HepG2 (cell line): ENCODE data around the gene HNRNPR. TPM values are rescaled to one million over a fixed set of nuclear protein-coding genes. Genes with fewer than 3 reads are reported as not detected.

Experiments used
- ARID3A ChIP-seq: IDR thresholded peaks from 2 replicates; pipeline ENCODE4 v1.6.1; 2012; ENCODE audit warnings: low read depth, low read length, improper control_type of control experiment
- HDAC6 ChIP-seq: fragments of 200-600 bp; sonication (generic); IDR thresholded peaks from 2 replicates; pipeline ENCODE4 v1.7.0; 2017; ENCODE audit warnings: mild to moderate bottlenecking, antibody characterized with exemption, low read length, low read depth
- PCBP1 ChIP-seq: fragments of 200-400 bp; formaldehyde crosslinking; IDR thresholded peaks from 2 replicates; pipeline ENCODE4 v1.6.1; 2017; ENCODE audit warnings: mild to moderate bottlenecking, low read depth, low read length, borderline replicate concordance
- RBAK ChIP-seq: sonication (generic); formaldehyde crosslinking; IDR thresholded peaks from 2 replicates; pipeline ENCODE4 v1.5.1; 2020; ENCODE audit warnings: mild to moderate bottlenecking, missing genetic modification reagents
- SNAPC2 ChIP-seq: sonication (generic); formaldehyde crosslinking; IDR thresholded peaks from 2 replicates; pipeline ENCODE4 v1.8.1; 2022; ENCODE audit warnings: mild to moderate bottlenecking, missing genetic modification reagents
- TARDBP ChIP-seq: sonication (generic); formaldehyde crosslinking; IDR thresholded peaks from 2 replicates; pipeline ENCODE4 v1.8.0; 2022; ENCODE audit warnings: mild to moderate bottlenecking, missing genetic modification reagents
- THAP7 ChIP-seq: sonication (generic); formaldehyde crosslinking; IDR thresholded peaks from 2 replicates; pipeline ENCODE4 v1.8.1; 2023; ENCODE audit warnings: mild to moderate bottlenecking, missing genetic modification reagents
- YEATS2 ChIP-seq: sonication (generic); formaldehyde crosslinking; IDR thresholded peaks from 2 replicates; pipeline ENCODE4 v1.4.0; 2020; ENCODE audit warnings: missing genetic modification reagents, borderline replicate concordance
- YY1 ChIP-seq: IDR thresholded peaks from 2 replicates; pipeline ENCODE4 v1.6.1; 2011; ENCODE audit warnings: low read length, low read depth, moderate library complexity, mild to moderate bottlenecking; ENCODE audit not compliant: insufficient read depth, insufficient replicate concordance
- ZBTB21 ChIP-seq: sonication (generic); formaldehyde crosslinking; IDR thresholded peaks from 2 replicates; pipeline ENCODE4 v1.4.0; 2020; ENCODE audit warnings: missing genetic modification reagents
- ZNF180 ChIP-seq: sonication (generic); formaldehyde crosslinking; IDR thresholded peaks from 2 replicates; pipeline ENCODE4 v1.4.0; 2020; ENCODE audit warnings: low read depth, missing genetic modification reagents, borderline replicate concordance
- ZNF256 ChIP-seq: sonication (generic); formaldehyde crosslinking; conservative IDR thresholded peaks from 2 replicates; pipeline ENCODE4 v1.4.0; 2020; ENCODE audit warnings: missing genetic modification reagents
- ZNF670 ChIP-seq: sonication (generic); formaldehyde crosslinking; IDR thresholded peaks from 2 replicates; pipeline ENCODE4 v1.8.0; 2022; ENCODE audit warnings: mild to moderate bottlenecking, missing genetic modification reagents, borderline replicate concordance
- ZNF749 ChIP-seq: sonication (generic); formaldehyde crosslinking; IDR thresholded peaks from 2 replicates; pipeline ENCODE4 v1.8.0; 2022; ENCODE audit warnings: mild to moderate bottlenecking, missing genetic modification reagents, moderate library complexity, borderline replicate concordance
- ZZZ3 ChIP-seq: sonication (generic); formaldehyde crosslinking; IDR thresholded peaks from 2 replicates; pipeline ENCODE4 v1.4.0; 2020; ENCODE audit warnings: missing genetic modification reagents, mild to moderate bottlenecking, borderline replicate concordance
- polyA plus RNA-seq, 8 experiments: library from polyadenylated mRNA; depleted of rRNA in 3 of 8; stranded (reverse) in 7 of 8; unstranded in 1 of 8; fragments of >200 nt; fragmentation: Illumina TruSeq in 4 of 8; extraction: Trizol in 4 of 8; gene quantifications; 2 replicates each; pipeline versions ENCODE4 v1.2.1 to v1.2.3, GENCODE V29; 2011 to 2016; ENCODE audit warnings: low read depth in 4 of 8, missing spikeins in 1 of 8, mixed read lengths in 1 of 8; ENCODE audit not compliant: insufficient read depth in 1 of 8
- total RNA-seq, 5 experiments: library from RNA; depleted of rRNA; stranded (reverse); fragments of >200 nt; fragmentation: Illumina TruSeq; extraction: Trizol; gene quantifications; 2 replicates each; pipeline ENCODE4 v1.2.3, GENCODE V29; 2016; ENCODE audit warnings: low read depth in 1 of 5
- TF ChIP-seq, protein P1 (sequence below): sonication (generic); formaldehyde crosslinking; IDR thresholded peaks from 2 replicates; pipeline ENCODE4; 2020; ENCODE audit warnings: missing genetic modification reagents, mild to moderate bottlenecking, borderline replicate concordance
- TF ChIP-seq, protein P2 (sequence below): IDR thresholded peaks from 2 replicates; pipeline ENCODE4 v1.6.1; 2016; ENCODE audit warnings: control low read depth
- TF ChIP-seq, protein P3 (sequence below): sonication (generic); formaldehyde crosslinking; IDR thresholded peaks from 2 replicates; pipeline ENCODE4 v1.8.0; 2023; ENCODE audit warnings: mild to moderate bottlenecking, missing genetic modification reagents
- TF ChIP-seq, protein P4 (sequence below): sonication (generic); formaldehyde crosslinking; IDR thresholded peaks from 2 replicates; pipeline ENCODE4 v1.5.0; 2020; ENCODE audit warnings: missing genetic modification reagents

HNRNPR gene
- total and polyA plus RNA-seq, 2 of the 13 experiments (the other 11 are each of a cell fraction or from before 2014, with no cell fraction given), result 133 to 216 TPM

- TF ChIP-seq ZNF749 (CRISPR knock-in tag), result no peak
- peak; percentile 73; the same call in 1 of the 2 replicates for TF ChIP-seq ZZZ3
- TF ChIP-seq HDAC6, result no peak
- peak; percentile 23; the same call in 1 of the 2 replicates for TF ChIP-seq THAP7
- TF ChIP-seq, protein P1, sequence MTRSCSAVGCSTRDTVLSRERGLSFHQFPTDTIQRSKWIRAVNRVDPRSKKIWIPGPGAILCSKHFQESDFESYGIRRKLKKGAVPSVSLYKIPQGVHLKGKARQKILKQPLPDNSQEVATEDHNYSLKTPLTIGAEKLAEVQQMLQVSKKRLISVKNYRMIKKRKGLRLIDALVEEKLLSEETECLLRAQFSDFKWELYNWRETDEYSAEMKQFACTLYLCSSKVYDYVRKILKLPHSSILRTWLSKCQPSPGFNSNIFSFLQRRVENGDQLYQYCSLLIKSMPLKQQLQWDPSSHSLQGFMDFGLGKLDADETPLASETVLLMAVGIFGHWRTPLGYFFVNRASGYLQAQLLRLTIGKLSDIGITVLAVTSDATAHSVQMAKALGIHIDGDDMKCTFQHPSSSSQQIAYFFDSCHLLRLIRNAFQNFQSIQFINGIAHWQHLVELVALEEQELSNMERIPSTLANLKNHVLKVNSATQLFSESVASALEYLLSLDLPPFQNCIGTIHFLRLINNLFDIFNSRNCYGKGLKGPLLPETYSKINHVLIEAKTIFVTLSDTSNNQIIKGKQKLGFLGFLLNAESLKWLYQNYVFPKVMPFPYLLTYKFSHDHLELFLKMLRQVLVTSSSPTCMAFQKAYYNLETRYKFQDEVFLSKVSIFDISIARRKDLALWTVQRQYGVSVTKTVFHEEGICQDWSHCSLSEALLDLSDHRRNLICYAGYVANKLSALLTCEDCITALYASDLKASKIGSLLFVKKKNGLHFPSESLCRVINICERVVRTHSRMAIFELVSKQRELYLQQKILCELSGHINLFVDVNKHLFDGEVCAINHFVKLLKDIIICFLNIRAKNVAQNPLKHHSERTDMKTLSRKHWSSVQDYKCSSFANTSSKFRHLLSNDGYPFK (CRISPR knock-in tag), result peak; percentile 85; the same call in 1 of the 2 replicates
- TF ChIP-seq ZNF180 (CRISPR knock-in tag), result no peak
- TF ChIP-seq YY1, result peak; percentile 90
- TF ChIP-seq PCBP1, result peak; percentile 75; the same call in 1 of the 2 replicates
- TF ChIP-seq, protein P2, sequence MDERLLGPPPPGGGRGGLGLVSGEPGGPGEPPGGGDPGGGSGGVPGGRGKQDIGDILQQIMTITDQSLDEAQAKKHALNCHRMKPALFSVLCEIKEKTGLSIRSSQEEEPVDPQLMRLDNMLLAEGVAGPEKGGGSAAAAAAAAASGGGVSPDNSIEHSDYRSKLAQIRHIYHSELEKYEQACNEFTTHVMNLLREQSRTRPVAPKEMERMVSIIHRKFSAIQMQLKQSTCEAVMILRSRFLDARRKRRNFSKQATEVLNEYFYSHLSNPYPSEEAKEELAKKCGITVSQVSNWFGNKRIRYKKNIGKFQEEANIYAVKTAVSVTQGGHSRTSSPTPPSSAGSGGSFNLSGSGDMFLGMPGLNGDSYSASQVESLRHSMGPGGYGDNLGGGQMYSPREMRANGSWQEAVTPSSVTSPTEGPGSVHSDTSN, result peak; percentile 97
- no peak for TF ChIP-seq RBAK (CRISPR knock-in tag)
- TF ChIP-seq TARDBP (CRISPR knock-in tag), result peak; percentile 88
- TF ChIP-seq ZNF670, result no peak
- TF ChIP-seq YEATS2 (CRISPR knock-in tag), result peak; percentile 70
- TF ChIP-seq SNAPC2, result peak; percentile 73
- TF ChIP-seq ZBTB21 (CRISPR knock-in tag), result no peak
- TF ChIP-seq, protein P3, sequence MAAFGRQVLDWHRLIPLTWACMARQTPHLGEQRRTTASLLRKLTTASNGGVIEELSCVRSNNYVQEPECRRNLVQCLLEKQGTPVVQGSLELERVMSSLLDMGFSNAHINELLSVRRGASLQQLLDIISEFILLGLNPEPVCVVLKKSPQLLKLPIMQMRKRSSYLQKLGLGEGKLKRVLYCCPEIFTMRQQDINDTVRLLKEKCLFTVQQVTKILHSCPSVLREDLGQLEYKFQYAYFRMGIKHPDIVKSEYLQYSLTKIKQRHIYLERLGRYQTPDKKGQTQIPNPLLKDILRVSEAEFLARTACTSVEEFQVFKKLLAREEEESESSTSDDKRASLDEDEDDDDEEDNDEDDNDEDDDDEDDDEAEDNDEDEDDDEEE (CRISPR knock-in tag), result 0 out of 2 replicates have a peak, but pooled peaks have one; percentile 44
- TF ChIP-seq ARID3A, result peak; percentile 9; the same call in 1 of the 2 replicates
- TF ChIP-seq ZNF256, result no peak
- TF ChIP-seq, protein P4, sequence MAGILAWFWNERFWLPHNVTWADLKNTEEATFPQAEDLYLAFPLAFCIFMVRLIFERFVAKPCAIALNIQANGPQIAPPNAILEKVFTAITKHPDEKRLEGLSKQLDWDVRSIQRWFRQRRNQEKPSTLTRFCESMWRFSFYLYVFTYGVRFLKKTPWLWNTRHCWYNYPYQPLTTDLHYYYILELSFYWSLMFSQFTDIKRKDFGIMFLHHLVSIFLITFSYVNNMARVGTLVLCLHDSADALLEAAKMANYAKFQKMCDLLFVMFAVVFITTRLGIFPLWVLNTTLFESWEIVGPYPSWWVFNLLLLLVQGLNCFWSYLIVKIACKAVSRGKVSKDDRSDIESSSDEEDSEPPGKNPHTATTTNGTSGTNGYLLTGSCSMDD (CRISPR knock-in tag), result no peak
These were observed at the start of gene HNRNPR (continued) for GRCh38 chr1:23344111-23344986.
